ENCODE measurements around the gene PRMT5.
"Not testable (repeated sequence)": the region's sequence is repeated elsewhere in the genome, so short reads cannot be mapped to it uniquely, and the experiment has no call there.

Gene PRMT5

DNA sequence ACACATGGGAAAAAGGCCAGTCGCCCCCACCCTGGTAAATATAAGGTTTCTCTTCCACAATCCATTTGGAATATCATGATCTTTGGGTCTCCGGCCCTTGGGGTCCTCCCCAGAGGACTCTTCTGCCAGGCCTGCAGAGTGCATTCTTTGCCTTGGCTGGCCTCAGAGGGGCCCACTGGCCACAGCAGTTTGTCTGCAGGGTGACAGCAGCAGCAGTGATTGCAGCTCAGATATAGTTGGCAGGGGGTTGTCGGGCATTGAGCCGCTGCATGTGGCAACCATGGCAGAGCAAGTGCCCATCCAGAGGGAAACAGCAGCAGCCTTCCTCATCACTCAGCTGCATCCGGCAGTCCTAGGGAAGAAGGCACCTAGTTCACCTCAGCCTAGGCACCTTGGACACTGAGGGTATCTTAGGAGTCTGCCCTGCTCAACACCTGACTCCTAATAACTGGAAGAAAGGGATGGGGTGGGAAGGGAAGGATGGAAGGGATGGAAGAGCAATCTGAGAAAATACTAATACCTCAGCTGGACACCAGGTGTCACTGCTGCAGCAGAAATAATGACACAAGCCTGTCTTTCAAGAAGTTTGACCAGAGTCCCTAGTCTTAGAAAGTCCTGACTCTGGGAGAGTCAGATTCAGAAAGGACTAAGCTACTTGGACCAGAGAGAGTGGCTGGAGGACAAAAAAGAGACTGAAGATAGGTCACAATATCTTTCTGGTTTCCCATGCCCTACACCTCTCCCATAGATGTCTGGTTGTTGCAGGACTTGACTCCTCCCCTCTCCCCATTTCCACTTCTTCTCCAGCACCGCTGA is 44.2 kb upstream of the PRMT5 start:
- TF ChIP-seq CTCF (conservative IDR thresholded peaks at IDR 0.05; ENCODE audit: control insufficient read depth, insufficient read depth, low read depth, low read length), result peak; percentile 71
- DNase-seq (ENCODE audit: low read depth), result peak; percentile 74
- no peak overlapping the region for H3K4me3 ChIP-seq (ENCODE audit: control insufficient read depth, low read depth, low read length)

DNA sequence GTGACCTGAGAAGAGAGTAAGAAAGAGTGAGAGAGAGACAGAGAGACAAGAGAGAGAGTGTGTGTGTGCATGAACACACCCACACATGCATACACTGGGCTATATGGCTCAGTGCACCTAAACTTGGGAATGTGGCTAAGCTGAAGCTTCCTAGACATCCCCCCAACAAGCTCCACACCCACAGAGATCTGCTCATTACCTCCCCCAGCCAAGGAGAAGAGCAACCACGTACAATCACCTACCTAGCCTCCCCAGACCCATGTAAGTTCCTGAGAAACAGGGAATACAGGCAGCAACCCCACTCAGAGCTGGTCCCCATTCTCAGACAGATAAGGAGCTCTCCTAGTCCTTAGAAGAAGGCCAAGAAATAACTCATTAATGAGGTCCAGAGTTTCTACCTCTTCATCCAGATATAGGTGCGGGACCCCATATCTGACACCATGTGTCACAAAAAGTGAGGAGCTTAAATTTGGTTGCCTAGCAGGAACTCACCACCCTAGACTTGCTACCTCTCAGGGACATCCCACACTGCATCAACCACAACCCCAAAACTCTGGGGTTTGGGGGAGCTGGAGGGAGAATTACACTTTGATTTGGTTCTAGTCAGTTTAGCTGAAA is 43.2 kb upstream of the PRMT5 start:
- no peak for TF ChIP-seq CTCF (conservative IDR thresholded peaks at IDR 0.05; ENCODE audit: control insufficient read depth, insufficient read depth, low read depth, low read length)
- H3K4me3 ChIP-seq (ENCODE audit: control insufficient read depth, low read depth, low read length), result no peak overlapping the region
- no peak for DNase-seq (ENCODE audit: low read depth)

GRCh38 chr14:22971152-22971551 is 42.0 kb upstream of the PRMT5 start:
- no peak for DNase-seq (ENCODE audit: low read depth)
- no peak for TF ChIP-seq CTCF (conservative IDR thresholded peaks at IDR 0.05; ENCODE audit: control insufficient read depth, insufficient read depth, low read depth, low read length)
- H3K4me3 ChIP-seq (ENCODE audit: control insufficient read depth, low read depth, low read length), result no peak overlapping the region

DNA sequence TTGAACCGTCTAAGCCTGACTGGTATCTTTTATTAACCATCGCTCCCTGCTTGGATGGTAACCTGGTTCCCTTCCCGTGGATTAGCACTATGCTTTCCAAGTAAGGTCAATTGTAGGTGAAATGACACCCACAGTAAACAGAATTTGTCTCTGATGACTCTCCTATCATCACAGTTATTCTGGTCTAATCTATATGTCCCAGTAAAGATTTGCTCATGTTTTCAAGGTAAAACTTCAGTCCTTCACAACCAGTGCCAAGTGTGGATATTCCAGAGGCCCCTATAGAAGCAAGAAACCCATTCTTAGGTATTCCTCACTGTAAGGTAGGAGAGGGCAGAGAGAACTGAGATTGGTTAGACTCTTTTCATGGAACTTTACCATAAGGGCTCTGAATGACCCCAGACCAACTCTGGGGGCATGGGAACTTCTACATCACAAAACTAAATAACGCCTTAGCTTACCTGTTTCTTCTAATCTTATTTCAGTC is 37.6 kb upstream of the PRMT5 start:
- no peak overlapping the region for H3K4me3 ChIP-seq (ENCODE audit: control insufficient read depth, low read depth, low read length)
- DNase-seq (ENCODE audit: low read depth), result no peak
- TF ChIP-seq CTCF (conservative IDR thresholded peaks at IDR 0.05; ENCODE audit: control insufficient read depth, insufficient read depth, low read depth, low read length), result no peak

DNA sequence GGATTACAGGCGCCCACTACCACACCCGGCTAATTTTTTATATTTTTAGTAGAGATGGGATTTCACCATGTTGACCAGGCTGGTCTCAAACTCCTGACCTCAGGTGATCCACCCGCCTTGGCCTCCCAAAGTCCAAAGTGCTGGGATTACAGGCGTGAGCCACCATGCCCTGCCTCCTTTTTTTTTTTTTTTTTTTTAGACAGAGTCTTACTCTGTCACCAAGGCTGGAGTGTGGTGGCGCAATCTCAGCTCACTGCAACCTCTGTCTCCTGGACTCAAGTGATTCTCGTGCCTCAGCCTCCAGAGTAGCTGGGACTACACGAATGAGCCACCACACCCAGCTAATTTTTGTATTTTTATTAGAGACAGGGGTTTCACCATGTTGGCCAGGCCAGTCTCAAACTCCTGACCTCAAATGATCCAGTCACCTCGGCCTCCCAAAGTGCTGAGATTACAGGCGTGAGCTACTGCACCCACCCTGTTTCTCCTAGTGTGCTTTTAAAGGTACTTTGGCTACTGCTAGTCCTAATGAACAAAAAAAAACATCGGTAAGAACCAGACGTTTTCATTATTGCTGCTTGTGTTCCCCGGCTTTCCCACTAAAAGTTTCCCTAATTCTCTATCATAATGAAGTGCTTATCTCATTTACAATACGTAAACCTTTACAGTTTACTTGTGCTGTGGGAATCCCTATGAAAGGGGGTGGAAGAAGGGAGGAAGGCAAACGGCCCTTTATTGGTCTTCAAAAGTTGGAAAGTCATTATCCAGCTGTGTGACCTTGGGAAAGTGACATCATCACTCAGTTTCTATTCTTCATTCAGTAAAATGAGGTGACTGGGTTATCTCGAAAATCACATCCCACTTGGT is 37.0 kb upstream of the PRMT5 start:
- H3K4me3 ChIP-seq (ENCODE audit: control insufficient read depth, low read depth, low read length); DNase-seq (ENCODE audit: low read depth): not testable (repeated sequence)

GRCh38 chr14:22962061-22962676 is 33.0 kb upstream of the PRMT5 start:
- H3K4me3 ChIP-seq (ENCODE audit: control insufficient read depth, low read depth, low read length), result no peak overlapping the region
- no peak for DNase-seq (ENCODE audit: low read depth)
- TF ChIP-seq CTCF (conservative IDR thresholded peaks at IDR 0.05; ENCODE audit: control insufficient read depth, insufficient read depth, low read depth, low read length), result no peak

Measured in fibroblast of mammary gland (primary cell).